Measurements from ENCODE around the gene MCAM. TPM values are rescaled to one million over a fixed set of nuclear protein-coding genes. Genes with fewer than 3 reads are reported as not detected.

MCAM gene
- total and polyA plus RNA-seq, 2 donors (not counting 3 experiments of a cell fraction or from before 2014, with no cell fraction given) = 1,027 to 2,543 TPM

- no peak for TF ChIP-seq MYC (IDR thresholded peaks at IDR 0.05; ENCODE audit: low read depth, low read length)
- TF ChIP-seq MAX (IDR thresholded peaks at IDR 0.05; ENCODE audit: insufficient read depth, insufficient read length) = no peak
- no peak for TF ChIP-seq JUN (IDR thresholded peaks at IDR 0.05; ENCODE audit: borderline replicate concordance, insufficient read depth, insufficient read length, low read depth)
- no peak for TF ChIP-seq FOS (IDR thresholded peaks at IDR 0.05; ENCODE audit: borderline replicate concordance, insufficient read depth, low read length)
- no peak for TF ChIP-seq POLR2AphosphoS5 (IDR thresholded peaks at IDR 0.05; ENCODE audit: insufficient read depth, low read depth, low read length)
- no peak for TF ChIP-seq GATA2 (IDR thresholded peaks at IDR 0.05; ENCODE audit: insufficient read depth, insufficient read length, low read depth, low read length)
- TF ChIP-seq POLR2A (IDR thresholded peaks at IDR 0.05; ENCODE audit: low read depth, low read length) = no peak
- TF ChIP-seq EZH2 (IDR thresholded peaks at IDR 0.05; ENCODE audit: borderline replicate concordance, low read depth, low read length, severe bottlenecking) = no peak
- no peak for TF ChIP-seq CTCF (IDR thresholded peaks at IDR 0.05; ENCODE audit: extremely low read depth in 1 of 2, insufficient read depth in 1 of 2, low read depth in 1 of 2, low read length in 2 of 2)
- Histone ChIP-seq H2AFZ (ENCODE audit: low read depth, low read length) (no peak overlapping the region), H3K4me2 (ENCODE audit: insufficient read depth, low read length) (no peak overlapping the region), H3K9me3 (replicated peaks; ENCODE audit: control insufficient read depth, insufficient read depth, low read length) (no peaks in the 10 kb centered on the region), H3K79me2 (ENCODE audit: control insufficient read depth, insufficient read depth, low read length) (peaks cover 5% of the 10 kb centered on the region), H3K9ac (replicated peaks; ENCODE audit: extremely low read depth, insufficient read depth, low read length) (no peak overlapping the region), H3K36me3 (ENCODE audit: control insufficient read depth in 2 of 2, extremely low read depth in 1 of 2, insufficient read depth in 2 of 2, low read length in 2 of 2) (no peaks in the 10 kb centered on the region), H3K9me1 (replicated peaks; ENCODE audit: control insufficient read depth, extremely low read depth, insufficient read depth, low read length) (no peaks in the 10 kb centered on the region), H3K27ac (ENCODE audit: insufficient read depth, low read depth, low read length) (no peak overlapping the region), H3K4me1 (ENCODE audit: control insufficient read depth, extremely low read depth, insufficient read depth, low read length) (peaks cover 16% of the 10 kb centered on the region), H3K4me3 (replicated peaks in 1 of 3; ENCODE audit: insufficient read depth in 1 of 3, low read depth in 1 of 3, low read length in 3 of 3) (no peak overlapping the region), H3K27me3 (ENCODE audit: control insufficient read depth in 2 of 2, insufficient read depth in 2 of 2, low read length in 2 of 2) (peaks cover 0 to 3% of the 10 kb centered on the region in 2 experiments), H4K20me1 (replicated peaks; ENCODE audit: control insufficient read depth, extremely low read depth, insufficient read depth, low read length) (no peaks in the 10 kb centered on the region)
- intact Hi-C loops (cut with micrococcal nuclease) (no loop called here), dilution Hi-C loops (cut with MboI; ENCODE audit: extremely low pct_ligation_motif_present, low sequenced_read_pairs) (no loop called here)
- POLR2A ChIA-PET = no interaction called here
- CTCF ChIA-PET = interaction anchor here (0.7 to 6.2 kb wide), 4 partner anchors 14 to 37 kb away, joined by 3 to 55 read pairs (median 3); partner anchors contain the start of gene USP2
- no TSS peak for BruUV-seq (replicated peaks)
- DNase-seq (ENCODE audit: low read depth, low spot score) (no peak), FAIRE-seq (no peak)
Measured at GRCh38 chr11:119343726-119344125, 26.8 kb upstream of the MCAM start.

All from endothelial cell of umbilical vein (primary cell).